H1 (cell line): ENCODE measurements around the gene BIRC2. TPM values are rescaled to one million over a fixed set of nuclear protein-coding genes. Genes with fewer than 3 reads are reported as not detected.

Experiments
- CBX5 ChIP-seq: fragments of 300-800, 300-1000 bp; sonication (generic); IDR thresholded peaks from 2 replicates; pipeline ENCODE4 v1.7.1; 2016; ENCODE audit warnings: antibody characterized with exemption, low read length, low read depth
- CHD2 ChIP-seq: IDR thresholded peaks from 2 replicates; pipeline ENCODE4 v1.6.1; 2012; ENCODE audit warnings: low read length, improper control_type of control experiment
- EP300 ChIP-seq, 2 experiments: IDR thresholded peaks; 1 replicate in 1 of 2; 2 replicates in 1 of 2; pipeline ENCODE4 v1.6.1; 2011 to 2012; ENCODE audit warnings: low read depth in 2 of 2, low read length in 2 of 2, mild to moderate bottlenecking in 2 of 2, borderline replicate concordance in 1 of 2, inconsistent platforms in 1 of 2, moderate library complexity in 1 of 2
- EZH2 ChIP-seq: fragments of 200-600 bp; sonication (generic); IDR thresholded peaks from 2 replicates; pipeline ENCODE4 v1.7.1; 2012; ENCODE audit warnings: low read depth, mild to moderate bottlenecking, moderate library complexity, low read length, inconsistent platforms; ENCODE audit not compliant: severe bottlenecking
- RXRA ChIP-seq: IDR thresholded peaks from 2 replicates; pipeline ENCODE4 v1.6.1; 2011; ENCODE audit warnings: low read depth, mild to moderate bottlenecking, low read length, moderate library complexity; ENCODE audit not compliant: insufficient read depth
- polyA plus RNA-seq, 7 experiments: library from polyadenylated mRNA; depleted of rRNA in 3 of 7; stranded (reverse) in 5 of 7; unstranded in 2 of 7; fragments of >200 nt in 5 of 7; fragments of 200-250 nt in 2 of 7; gene quantifications; 1 replicate in 5 of 7; 2 replicates in 1 of 7; 4 replicates in 1 of 7; pipeline versions ENCODE4 v1.2.1 to v1.2.3, GENCODE V29; 2011 to 2013; ENCODE audit warnings: missing spikeins in 2 of 7, mixed read lengths in 2 of 7
- total RNA-seq: library from RNA; stranded (reverse); fragmentation: NEBNext Ultra II Directional; extraction: Animal tissue kit (Norgen Biotek cat#: 25700); gene quantifications from 2 replicates; pipeline ENCODE4 v1.2.1, GENCODE V29; 2021
- TF ChIP-seq, protein P1 (sequence below): fragments of 300-600 bp; sonication (generic); IDR thresholded peaks from 2 replicates; pipeline ENCODE4 v1.7.1; 2012; ENCODE audit warnings: low read length, moderate library complexity, mild to moderate bottlenecking, inconsistent platforms; ENCODE audit not compliant: insufficient replicate concordance

The BIRC2 gene
- total and polyA plus RNA-seq, 2 of the 8 experiments (the other 6 are each of a cell fraction or from before 2014, with no cell fraction given): 18.4 to 24.7 TPM

DNA sequence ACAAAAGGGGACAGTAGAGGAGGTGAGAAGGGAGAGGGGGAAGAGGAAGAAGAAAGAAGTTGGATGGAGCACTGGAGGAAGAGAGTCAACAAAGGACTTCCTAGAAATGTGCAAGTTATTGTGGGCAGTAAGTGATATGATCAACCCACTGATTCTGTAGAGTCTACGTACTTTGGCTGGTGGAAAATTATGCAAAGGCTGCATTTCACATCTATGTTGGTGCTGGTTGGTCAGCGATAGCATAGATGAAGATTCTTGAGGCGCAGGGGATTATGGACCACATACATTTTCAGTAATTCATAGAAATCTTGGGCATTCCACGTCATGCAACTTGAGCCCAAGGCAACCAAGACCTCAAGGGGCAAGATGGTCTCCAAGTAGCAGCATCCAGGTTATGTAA is 42.3 kb upstream of the BIRC2 start (continued):
- TF ChIP-seq, protein P1, sequence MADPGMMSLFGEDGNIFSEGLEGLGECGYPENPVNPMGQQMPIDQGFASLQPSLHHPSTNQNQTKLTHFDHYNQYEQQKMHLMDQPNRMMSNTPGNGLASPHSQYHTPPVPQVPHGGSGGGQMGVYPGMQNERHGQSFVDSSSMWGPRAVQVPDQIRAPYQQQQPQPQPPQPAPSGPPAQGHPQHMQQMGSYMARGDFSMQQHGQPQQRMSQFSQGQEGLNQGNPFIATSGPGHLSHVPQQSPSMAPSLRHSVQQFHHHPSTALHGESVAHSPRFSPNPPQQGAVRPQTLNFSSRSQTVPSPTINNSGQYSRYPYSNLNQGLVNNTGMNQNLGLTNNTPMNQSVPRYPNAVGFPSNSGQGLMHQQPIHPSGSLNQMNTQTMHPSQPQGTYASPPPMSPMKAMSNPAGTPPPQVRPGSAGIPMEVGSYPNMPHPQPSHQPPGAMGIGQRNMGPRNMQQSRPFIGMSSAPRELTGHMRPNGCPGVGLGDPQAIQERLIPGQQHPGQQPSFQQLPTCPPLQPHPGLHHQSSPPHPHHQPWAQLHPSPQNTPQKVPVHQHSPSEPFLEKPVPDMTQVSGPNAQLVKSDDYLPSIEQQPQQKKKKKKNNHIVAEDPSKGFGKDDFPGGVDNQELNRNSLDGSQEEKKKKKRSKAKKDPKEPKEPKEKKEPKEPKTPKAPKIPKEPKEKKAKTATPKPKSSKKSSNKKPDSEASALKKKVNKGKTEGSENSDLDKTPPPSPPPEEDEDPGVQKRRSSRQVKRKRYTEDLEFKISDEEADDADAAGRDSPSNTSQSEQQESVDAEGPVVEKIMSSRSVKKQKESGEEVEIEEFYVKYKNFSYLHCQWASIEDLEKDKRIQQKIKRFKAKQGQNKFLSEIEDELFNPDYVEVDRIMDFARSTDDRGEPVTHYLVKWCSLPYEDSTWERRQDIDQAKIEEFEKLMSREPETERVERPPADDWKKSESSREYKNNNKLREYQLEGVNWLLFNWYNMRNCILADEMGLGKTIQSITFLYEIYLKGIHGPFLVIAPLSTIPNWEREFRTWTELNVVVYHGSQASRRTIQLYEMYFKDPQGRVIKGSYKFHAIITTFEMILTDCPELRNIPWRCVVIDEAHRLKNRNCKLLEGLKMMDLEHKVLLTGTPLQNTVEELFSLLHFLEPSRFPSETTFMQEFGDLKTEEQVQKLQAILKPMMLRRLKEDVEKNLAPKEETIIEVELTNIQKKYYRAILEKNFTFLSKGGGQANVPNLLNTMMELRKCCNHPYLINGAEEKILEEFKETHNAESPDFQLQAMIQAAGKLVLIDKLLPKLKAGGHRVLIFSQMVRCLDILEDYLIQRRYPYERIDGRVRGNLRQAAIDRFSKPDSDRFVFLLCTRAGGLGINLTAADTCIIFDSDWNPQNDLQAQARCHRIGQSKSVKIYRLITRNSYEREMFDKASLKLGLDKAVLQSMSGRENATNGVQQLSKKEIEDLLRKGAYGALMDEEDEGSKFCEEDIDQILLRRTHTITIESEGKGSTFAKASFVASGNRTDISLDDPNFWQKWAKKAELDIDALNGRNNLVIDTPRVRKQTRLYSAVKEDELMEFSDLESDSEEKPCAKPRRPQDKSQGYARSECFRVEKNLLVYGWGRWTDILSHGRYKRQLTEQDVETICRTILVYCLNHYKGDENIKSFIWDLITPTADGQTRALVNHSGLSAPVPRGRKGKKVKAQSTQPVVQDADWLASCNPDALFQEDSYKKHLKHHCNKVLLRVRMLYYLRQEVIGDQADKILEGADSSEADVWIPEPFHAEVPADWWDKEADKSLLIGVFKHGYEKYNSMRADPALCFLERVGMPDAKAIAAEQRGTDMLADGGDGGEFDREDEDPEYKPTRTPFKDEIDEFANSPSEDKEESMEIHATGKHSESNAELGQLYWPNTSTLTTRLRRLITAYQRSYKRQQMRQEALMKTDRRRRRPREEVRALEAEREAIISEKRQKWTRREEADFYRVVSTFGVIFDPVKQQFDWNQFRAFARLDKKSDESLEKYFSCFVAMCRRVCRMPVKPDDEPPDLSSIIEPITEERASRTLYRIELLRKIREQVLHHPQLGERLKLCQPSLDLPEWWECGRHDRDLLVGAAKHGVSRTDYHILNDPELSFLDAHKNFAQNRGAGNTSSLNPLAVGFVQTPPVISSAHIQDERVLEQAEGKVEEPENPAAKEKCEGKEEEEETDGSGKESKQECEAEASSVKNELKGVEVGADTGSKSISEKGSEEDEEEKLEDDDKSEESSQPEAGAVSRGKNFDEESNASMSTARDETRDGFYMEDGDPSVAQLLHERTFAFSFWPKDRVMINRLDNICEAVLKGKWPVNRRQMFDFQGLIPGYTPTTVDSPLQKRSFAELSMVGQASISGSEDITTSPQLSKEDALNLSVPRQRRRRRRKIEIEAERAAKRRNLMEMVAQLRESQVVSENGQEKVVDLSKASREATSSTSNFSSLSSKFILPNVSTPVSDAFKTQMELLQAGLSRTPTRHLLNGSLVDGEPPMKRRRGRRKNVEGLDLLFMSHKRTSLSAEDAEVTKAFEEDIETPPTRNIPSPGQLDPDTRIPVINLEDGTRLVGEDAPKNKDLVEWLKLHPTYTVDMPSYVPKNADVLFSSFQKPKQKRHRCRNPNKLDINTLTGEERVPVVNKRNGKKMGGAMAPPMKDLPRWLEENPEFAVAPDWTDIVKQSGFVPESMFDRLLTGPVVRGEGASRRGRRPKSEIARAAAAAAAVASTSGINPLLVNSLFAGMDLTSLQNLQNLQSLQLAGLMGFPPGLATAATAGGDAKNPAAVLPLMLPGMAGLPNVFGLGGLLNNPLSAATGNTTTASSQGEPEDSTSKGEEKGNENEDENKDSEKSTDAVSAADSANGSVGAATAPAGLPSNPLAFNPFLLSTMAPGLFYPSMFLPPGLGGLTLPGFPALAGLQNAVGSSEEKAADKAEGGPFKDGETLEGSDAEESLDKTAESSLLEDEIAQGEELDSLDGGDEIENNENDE: no peak
- TF ChIP-seq CBX5 (no peak), EP300 (IDR thresholded peaks at IDR 0.05; ENCODE audit: borderline replicate concordance in 1 of 2, low read depth in 2 of 2, low read length in 2 of 2) (no peak), EZH2 (no peak), RXRA (no peak), CHD2 (no peak)
